GM21786 (cell line): ENCODE data around the gene MCCC1.

Experiments
- ATAC-seq: cut with Tn5 transposase; IDR thresholded peaks from one replicate; pipeline ENCODE4 v1.9.1; 2021; ENCODE audit not compliant: unreplicated experiment

MCCC1 gene

DNA sequence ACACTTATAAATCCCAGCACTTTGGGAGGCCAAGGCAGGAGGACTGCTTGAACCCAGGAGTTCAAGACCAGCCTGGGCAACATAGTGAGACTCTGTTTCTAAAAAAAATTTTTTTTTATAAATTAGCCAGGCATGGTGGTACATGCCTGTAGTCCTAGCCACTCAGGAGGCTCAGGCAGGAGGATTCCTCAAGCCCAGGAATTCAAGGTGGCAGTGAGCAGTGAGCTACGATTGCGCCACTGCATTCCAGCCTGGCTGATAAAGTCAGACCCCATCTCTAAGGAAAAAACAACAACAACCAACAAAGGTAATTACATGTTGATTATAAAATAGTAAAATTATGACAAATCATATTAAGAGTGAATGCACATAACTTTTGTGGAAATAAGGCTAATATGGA lies 40.9 kb downstream of the MCCC1 start:
- ATAC-seq, result no peak

DNA sequence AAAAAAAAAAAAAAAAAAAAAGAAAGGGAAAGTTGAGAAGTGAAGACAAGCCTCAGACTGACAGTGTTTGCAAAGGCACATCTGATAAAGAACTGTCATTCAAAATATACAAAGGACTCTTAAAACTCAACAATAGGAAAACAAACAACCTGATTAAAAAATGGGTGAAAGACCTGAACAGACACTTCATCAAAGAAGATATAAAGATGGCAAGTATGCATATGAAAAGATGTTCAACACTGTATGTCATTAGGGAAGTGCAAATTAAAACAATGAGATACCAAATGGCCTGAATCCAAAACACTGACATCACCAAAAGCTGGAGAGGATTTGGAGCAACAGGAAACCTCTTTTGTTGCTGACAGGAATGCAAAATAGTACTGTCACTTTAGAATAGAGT lies 48.6 kb downstream of the MCCC1 start:
- no peak for ATAC-seq

DNA sequence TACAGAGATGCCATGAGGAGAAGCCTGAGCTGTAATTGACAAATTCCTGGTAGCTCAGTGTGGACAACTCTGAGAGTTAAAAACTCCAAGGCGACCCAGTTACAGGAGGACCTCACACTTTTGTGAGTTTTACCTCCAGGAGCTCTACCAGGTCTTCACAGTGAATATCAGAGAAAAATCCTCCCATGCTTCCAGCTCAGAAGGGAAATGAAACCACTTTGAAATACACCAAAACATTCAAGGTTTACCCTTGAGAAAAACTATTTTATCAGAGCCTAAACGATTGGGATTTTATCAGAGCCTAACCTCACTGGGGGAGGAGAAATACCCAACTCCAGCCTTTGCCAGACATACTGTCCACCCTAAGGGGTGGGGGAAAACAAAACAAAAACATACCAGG lies 52.4 kb downstream of the MCCC1 start:
- no peak for ATAC-seq

- ATAC-seq, result peak; percentile 97
These were observed 54.6 kb downstream of the MCCC1 start for GRCh38 chr3:183044547-183045229.

DNA sequence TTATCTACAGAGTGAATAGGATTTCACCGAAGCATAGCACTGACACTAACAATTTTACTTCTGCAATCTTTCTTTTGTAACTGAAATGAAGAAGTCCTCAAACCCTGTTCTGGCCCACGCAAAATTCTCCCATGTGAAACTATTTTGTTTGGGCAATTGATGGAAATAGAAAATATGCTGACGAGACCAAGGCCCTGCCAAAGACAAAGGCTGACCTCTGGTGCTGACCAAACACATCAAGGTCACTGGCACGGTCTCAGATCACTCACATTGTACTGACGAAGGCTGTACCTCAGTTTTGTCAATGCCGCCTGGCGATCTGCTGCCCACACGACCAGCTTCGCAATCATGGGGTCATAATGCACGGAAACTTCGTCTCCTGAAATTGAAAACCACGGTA lies 60.5 kb downstream of the MCCC1 start:
- ATAC-seq, result no peak

GRCh38 chr3:183038221-183038620 lies 61.1 kb downstream of the MCCC1 start:
- ATAC-seq, result peak; percentile 62

DNA sequence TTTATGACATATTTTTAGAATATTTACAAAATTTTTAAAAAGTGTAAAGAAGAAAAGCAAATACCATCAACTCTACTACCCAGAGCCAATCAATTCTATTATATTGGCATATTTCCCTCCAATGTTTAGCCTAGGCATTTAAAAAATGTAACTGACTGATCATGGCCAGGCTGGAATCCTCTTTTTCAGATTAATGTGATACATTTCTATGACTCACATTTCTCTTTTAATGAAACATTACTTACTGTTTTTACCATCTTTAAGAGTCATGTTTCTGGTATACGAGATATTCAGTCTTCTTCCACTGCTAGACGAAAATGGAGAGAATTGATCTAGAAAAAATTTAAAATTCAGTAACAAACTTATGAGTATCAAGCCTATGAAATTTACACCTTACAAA lies 65.5 kb downstream of the MCCC1 start:
- no peak for ATAC-seq

DNA sequence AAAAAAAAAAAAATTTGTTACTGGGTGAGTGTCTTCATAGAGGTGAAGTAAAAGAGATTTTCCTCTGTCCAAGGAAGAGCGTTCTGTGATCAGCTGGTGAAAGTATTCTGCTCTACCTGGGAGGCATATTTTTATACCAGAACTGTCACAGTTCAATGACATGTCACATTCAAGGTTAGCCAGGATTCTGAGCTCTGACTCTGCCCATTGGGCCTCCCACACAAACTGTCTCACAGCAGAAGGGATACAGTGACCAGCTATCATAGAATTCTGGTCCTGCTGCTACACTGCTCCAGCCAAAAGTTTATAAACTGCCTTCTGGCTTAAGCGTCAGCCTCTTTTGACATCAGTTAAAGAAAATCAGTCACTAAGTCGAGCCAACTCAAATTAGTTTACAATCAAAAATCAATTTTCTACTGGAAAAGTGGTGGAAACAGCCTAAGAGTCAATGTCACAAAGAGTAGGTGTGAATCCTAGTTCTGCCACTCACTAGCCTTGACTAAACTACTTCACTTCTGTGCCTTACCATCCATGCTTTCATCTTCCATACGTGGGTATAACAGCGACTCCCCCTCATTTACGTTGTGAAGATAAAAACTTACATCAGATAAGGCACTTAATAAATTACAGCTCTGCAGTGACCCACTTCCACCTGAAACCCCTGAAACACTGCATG lies 66.3 kb downstream of the MCCC1 start:
- ATAC-seq, result no peak

GRCh38 chr3:183031826-183032225 lies 67.5 kb downstream of the MCCC1 start:
- no peak for ATAC-seq

GRCh38 chr3:183028416-183028815 lies 70.9 kb downstream of the MCCC1 start:
- no peak for ATAC-seq

DNA sequence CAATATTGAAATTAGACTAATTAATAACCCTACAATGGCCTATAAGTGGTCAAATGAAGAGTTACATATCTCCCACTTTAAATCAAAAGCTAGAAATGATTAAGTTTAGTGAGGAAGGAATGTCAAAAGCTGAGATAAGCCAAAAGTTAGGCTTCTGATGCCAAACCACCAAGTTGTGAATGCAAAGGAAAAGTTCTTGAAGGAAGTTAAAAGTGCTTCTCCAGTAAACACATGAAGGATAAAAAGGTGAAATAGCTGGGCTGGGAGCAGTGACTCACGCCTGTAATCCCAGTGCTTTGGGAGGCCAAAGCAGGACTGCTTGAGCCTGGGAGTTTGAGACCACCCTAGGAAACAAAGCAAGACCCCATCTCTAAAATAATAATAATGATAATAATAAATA lies 72.0 kb downstream of the MCCC1 start:
- no peak for ATAC-seq

GRCh38 chr3:183022936-183023516 lies 76.3 kb downstream of the MCCC1 start:
- ATAC-seq, result no peak

DNA sequence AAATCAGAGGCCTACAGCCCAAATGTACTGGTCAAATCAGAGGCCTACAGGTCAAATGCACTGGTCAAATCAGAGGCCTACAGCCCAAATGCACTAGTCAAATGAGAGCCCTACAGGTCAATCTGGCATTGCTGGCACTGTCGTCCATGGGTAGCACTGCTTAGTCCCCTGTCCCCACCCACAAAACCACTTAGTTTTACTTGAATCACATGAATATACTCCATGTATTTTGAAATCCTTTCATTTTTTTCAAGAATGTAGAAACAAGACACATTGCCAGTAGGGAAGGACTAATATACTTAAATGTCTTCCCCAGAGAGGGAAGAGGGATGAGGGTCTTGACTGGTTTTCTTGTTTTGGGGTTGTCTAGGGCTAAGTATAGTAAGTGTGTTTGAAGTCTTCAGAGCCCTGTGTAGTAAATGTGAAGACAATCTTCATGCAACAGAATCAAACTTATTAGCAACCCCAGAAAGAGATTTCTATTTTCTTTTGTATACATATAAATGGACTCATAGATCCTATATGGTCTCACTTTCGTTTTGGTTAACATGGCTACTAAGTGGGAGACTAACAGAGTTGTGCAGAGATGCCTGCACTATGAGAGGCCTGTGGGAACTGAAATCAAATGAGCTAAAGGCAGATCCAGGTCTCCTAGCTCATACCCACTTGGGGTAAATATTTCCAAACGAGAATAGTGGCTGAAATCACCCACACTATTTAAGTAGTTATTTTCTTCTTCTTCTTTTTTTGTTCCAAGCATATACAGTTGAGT lies 80.7 kb downstream of the MCCC1 start:
- ATAC-seq, result no peak

- no peak for ATAC-seq
These were observed 84.1 kb downstream of the MCCC1 start for GRCh38 chr3:183015185-183015584.

DNA sequence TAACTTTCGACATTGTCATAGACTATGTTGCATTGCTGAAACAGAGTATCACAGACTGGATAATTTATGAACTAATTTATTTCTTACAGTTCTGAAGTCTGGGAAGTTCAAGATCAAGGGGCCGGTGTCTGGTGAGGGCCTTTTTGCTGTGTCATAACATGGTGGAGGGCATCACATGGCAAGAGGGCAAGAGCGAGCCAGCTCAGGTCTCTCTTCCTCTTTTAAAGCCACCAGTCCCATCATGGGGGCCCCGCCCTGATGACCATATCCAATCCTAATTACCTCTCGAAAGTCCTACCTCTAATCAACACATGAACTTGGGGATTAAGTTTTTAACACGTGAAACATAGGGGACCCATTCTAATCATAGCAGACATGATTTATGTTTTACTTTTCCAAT lies 85.4 kb downstream of the MCCC1 start:
- ATAC-seq, result no peak

DNA sequence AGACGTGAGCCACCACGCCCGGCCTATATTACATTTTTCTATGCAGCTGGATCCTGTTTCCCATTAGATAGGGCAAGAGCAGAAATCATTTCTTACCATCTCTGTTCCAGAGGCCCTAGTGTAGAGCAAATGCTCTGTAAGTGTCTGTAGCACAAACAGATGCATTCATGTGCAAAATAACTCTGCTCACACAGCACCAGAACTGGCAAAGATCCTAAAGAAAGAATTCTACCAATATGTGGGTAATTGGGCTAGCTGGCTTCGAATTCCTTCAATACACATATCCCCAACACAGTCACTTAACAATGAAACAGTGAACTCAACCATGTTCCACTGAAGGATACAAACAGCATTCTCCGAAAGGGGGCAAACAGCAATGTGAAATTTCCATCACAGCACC lies 86.2 kb downstream of the MCCC1 start:
- ATAC-seq, result no peak

DNA sequence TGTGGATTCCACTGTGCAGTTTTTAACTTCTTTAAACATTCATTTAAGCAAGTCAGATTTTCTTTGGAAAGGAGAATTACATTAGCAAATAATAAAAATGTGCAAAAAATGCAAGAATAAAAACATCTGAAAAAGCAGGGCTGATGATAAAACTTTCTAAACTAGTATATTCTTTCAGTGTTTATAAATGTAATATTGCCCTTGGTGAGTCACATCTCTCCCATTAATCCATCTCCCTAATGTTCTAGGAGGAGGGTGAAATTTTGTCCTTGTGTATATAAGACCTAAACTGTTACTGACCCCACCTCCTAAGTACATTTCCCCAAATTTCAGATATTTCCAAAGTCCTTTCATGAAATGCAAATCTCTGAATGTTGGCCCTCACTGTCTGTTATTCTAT lies 90.5 kb downstream of the MCCC1 start:
- ATAC-seq, result no peak

- no peak for ATAC-seq
These were observed 91.0 kb downstream of the MCCC1 start for GRCh38 chr3:183008303-183008702.

GRCh38 chr3:183006396-183007002 lies 92.8 kb downstream of the MCCC1 start:
- ATAC-seq, result no peak

GRCh38 chr3:182999767-183000166 lies 99.5 kb downstream of the MCCC1 start:
- ATAC-seq, result no peak

DNA sequence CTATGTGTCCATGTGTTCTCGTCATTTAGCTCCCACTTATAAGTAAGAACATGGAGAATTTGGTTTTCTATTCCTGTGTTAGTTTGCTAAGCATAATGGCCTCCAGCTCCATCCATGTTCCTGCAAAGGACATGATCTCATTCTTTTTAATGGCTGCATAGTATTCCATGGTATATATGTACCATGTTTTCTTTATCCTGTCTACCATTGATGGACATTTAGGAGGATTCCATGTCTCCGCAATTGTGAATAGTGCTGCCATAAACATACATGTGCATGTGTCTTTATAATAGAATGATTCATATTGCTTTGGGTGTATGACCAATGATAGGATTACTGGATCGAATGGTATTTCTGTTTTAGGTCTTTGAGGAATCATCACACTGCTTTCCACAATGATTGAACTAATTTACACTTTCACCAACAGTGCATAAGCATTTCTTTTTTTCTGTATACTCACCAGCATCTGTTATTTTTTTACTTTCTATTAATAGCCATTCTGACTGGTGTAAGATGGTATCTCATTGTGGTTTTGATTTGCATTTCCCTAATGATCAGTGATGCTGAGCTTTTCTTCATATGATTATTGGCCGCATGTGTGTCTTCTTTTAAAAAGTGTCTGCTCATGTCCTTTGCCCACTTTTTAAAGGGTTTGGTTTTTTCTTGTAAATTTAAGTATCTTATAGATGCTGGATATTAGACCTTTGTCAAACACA lies 105.7 kb downstream of the MCCC1 start:
- ATAC-seq, result peak; percentile 45
